GM19438 (cell line): ENCODE data around the gene HMGA1.
"Not testable (repeated sequence)": the region's sequence is repeated elsewhere in the genome, so short reads cannot be mapped to it uniquely, and the experiment has no call there.

Experiments used
- ATAC-seq: cut with Tn5 transposase; IDR thresholded peaks from one replicate; pipeline ENCODE4 v1.9.1; 2021; ENCODE audit warnings: low read depth; ENCODE audit not compliant: unreplicated experiment

The HMGA1 gene

DNA sequence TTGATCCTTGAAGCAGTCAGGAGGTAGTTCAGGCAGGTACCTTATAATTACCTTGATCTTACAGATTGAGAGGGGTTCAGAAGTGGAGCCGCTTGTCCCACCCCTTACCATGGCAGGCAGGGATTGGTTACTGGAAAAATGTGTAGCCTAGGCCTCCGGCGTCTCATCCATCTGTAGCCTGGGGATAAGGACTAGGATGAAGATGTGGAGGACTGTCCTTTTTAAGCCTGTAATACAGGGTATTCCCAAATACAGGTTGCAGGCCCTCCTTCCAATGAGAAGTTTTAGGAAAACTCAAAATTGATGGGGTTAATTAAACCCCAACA is 2.8 kb downstream of the HMGA1 start:
- ATAC-seq, result no peak

DNA sequence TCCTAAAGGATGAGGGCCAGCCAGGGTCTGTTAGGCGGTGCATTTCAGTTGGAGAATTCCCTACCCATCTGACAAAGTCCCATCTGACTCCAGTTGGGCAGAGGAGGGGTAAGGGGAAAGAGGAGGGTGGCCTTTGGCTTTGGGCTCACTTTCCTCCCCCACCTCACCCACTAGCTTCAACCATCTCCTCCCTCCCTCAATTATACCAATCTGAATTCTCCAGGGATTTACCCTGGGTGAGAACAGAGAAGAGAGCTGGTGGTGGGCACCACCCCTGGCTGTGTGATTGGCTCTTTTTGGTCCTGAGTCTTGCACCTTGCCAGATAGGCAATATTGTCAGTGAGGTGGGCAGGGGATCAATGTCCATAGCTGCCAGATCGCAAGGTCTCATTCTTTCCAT is 3.2 kb downstream of the HMGA1 start:
- ATAC-seq, result no peak

- ATAC-seq, result no peak
Observed at GRCh38 chr6:34240329-34241248, 3.9 kb downstream of the HMGA1 start.

- ATAC-seq, result no peak
Observed at GRCh38 chr6:34241351-34242215, 4.9 kb downstream of the HMGA1 start.

- ATAC-seq, result no peak
Observed at GRCh38 chr6:34242252-34243130, 5.8 kb downstream of the HMGA1 start.

GRCh38 chr6:34243131-34243771 is 6.6 kb downstream of the HMGA1 start:
- no peak for ATAC-seq

DNA sequence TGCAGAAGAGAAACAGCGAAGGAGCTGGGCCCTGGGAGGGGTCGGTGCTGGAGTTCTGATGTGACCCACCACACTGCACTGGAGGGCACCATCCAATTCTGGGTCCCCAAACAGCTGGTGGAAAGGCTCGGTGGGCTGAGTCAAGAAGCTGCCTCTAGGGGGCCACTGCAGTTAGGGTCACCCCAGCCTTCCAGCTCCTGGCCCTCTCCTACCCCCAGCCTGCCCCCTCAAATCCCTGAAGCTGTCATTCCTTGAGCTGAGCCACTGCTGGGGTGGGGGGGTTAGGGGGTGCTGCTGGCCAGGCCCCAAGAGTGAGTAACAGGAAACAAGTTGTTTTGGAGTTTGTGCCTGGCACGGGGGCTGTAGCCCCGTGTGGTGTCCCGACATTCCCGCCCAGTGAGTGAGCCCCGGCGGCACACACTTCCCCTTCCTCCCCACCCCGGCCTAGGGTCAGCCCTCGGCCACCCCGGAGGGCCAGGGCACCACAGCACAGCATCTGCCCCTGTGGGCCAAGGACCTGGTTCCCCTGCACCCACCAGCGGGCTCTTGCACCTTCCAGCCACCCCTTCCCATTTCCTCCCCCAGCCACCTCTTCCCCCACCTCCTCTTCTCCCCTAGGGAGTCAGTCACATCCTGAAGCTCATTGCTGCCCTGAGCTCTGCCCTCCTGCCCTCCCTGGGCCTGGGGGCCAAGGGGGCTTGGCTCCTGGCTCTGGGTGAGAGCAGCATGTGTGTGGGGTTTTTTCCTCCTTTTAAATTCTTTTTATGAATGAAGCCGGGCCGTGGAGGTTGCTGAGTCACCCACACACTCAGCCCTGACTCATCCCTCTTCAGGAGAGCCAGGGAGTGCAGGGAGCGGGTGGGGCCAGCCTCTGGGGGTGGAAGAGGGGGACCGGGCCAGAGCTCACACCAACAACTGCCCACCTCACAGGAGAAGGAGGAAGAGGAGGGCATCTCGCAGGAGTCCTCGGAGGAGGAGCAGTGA is 7.5 kb downstream of the HMGA1 start:
- no peak for ATAC-seq

DNA sequence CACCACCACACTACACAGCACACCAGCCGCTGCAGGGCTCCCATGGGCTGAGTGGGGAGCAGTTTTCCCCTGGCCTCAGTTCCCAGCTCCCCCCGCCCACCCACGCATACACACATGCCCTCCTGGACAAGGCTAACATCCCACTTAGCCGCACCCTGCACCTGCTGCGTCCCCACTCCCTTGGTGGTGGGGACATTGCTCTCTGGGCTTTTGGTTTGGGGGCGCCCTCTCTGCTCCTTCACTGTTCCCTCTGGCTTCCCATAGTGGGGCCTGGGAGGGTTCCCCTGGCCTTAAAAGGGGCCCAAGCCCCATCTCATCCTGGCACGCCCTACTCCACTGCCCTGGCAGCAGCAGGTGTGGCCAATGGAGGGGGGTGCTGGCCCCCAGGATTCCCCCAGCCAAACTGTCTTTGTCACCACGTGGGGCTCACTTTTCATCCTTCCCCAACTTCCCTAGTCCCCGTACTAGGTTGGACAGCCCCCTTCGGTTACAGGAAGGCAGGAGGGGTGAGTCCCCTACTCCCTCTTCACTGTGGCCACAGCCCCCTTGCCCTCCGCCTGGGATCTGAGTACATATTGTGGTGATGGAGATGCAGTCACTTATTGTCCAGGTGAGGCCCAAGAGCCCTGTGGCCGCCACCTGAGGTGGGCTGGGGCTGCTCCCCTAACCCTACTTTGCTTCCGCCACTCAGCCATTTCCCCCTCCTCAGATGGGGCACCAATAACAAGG is 8.5 kb downstream of the HMGA1 start:
- ATAC-seq, result not testable (repeated sequence)

- not testable (repeated sequence) for ATAC-seq
Observed at GRCh38 chr6:34245761-34246140, 9.1 kb downstream of the HMGA1 start.

DNA sequence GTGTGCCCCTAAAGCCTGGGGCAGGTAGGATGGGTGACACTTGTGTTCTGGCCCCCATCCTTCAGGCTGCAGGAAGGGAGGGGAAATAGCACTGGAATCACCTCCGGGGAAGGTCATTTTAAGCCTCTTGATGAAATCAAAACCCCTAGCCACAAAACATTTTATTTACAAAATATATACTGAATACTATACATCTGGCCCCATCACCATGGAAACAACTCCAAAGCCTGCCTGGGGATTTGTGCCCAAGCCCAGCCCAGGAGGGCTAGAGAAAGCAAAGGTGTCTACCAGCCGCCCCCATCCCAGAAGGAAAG is 9.5 kb downstream of the HMGA1 start:
- ATAC-seq, result no peak

GRCh38 chr6:34246563-34247391 is 10.1 kb downstream of the HMGA1 start:
- ATAC-seq, result no peak

DNA sequence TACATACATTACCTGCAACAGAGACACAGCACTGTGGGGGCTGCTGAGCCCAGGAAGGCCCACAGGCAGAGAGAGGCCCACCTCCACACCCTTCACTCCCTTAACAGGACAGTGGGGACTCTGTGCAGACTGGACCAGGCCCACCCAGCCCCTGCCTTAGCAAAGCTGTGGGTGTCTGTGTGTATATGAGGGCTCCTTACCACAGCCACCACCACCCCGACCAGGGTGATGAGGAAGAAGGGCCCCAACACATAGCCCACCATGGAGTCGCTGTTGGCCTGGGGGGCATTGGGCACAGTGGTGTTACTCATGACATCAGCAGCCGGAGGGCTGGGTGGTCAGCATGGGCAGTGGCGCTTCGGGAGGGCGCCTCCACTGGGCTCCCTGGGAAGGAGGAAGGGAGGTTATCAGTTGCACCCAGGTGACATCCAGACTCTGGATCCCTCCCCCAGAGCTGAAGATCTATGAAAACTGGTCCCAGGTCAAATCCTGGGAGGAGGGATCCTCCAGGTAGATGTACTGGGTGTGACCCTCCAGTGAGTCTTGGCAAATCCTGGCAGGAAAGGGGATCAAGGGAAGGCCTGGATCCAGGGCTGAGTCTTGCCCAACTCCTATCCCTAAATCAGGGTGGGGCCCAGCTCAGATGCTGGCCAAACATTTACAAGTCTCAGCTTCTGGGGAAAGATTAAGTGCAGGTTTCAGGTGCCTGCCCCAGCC is 11.0 kb downstream of the HMGA1 start:
- no peak for ATAC-seq

GRCh38 chr6:34248198-34248726 is 11.6 kb downstream of the HMGA1 start:
- ATAC-seq, result peak; percentile 19

GRCh38 chr6:34248727-34249468 is 12.2 kb downstream of the HMGA1 start, which contains the start of gene SMIM29:
Gene SMIM29 (minus strand): TSS chr6:34249006. CDS start chr6:34247791, 1,215 bp downstream.
- ATAC-seq, result peak; percentile 75

- peak; percentile 27 for ATAC-seq
Observed at GRCh38 chr6:34249469-34250261, 13.0 kb downstream of the HMGA1 start.
